ENCODE data around the gene BCOR. TPM values are rescaled to one million over a fixed set of nuclear protein-coding genes. Genes with fewer than 3 reads are reported as not detected.

BCOR gene
- total RNA-seq, 1 donor from 2014 or later, result 16.1 TPM

DNA sequence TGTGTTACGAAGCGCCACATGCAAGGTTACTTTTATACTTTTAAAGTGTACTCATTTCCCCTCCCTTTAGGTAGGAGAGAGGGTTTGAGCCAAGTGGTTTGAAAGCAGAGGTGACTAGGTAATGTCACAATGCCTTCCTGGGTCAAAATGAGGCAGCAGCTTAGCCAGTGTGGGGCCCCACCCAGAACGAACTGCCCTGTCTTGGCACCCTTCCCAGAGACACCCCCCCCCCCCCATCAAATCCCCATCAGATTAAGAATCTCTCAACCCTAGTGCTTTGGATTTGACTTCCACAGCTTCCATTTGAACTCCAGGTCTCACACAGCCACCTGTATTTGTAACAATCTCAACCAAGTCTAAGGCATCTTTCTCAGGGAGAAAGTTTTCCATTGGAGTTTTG, 31.1 kb downstream of the BCOR start:
- no peak for DNase-seq (ENCODE audit: low read depth in 2 of 2)

DNA sequence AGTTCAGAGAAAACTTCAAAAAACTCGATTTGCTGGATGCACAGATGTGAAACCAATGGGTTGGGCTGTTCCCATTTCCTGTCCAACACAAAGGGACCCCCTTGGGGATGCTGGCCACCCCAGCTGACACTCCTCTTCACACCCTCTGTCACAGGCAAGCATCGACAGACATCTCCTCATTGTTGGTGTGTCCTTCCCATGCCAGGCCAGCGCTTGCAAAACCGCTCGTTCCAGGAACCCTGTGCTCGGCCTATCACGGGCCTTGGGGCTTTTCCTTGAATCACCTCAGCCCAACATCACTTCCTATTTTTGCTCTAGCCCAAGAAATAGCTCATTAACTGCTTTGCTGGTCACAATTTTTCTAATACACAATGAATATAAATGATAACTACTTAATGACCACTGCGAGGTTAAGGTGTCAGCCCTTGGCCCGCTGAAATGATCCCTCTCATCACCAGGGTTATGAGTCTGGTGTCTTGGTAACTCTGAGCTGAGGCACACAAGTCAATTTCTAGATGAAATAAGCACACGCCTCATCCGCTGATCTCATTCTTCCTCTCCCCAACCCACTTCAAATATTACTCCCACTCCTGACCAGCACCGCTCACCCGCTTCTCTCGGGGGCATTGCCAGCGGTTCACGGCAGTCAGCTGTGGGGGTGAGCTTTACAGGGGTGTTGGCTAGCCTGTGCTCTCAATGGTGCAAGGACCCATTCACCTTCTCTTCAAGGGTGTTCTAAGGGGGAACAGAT, 32.3 kb downstream of the BCOR start:
- DNase-seq (ENCODE audit: low read depth in 2 of 2), result no peak

DNA sequence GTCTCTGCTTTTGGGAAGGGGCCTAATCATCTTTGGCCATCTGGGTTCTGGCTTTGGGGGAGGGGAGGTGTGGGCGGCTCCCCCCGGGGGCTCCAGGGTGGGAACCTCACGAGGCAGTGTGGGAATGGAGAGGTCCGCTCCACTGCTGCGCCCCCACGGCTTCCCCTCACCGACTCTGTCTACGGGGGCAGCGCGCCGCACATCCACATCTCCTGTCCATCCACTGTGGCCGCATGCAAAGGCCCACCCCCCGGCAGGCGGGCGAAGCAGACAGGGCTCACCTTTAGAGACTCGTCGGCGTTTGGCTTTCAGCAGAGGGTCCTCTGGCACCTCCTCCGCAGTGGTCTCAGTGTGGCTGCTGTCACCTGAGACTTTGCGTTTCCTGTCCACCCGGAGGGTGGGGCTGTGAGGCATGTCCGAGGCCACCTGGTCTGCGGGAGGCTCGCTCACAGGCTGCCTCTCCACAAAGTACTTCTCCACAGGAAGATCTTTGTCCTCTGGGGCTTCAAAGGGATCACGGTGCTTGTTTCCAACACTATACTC, 33.6 kb downstream of the BCOR start:
- DNase-seq (ENCODE audit: low read depth in 2 of 2), result no peak

DNA sequence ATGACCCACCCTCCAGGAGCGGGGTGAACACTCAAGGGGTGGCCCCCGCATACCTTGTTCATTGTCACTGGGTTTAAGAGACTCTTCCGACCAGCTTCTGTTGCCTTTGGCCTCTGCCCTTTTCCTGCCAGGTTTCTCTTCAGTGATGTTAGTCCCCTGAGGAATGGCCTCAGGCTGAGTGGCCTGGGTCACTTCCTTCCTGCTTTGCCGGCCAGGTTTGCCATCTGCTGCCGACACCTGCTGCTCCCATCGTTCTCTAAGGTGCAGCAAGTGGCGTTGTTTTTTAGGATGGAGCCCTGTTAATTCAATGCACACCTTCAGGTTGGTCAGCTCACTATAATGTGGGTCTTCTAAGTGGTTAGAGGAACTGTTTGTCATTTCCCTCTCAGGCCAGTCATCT, 34.2 kb downstream of the BCOR start:
- DNase-seq (ENCODE audit: low read depth in 2 of 2), result no peak

DNA sequence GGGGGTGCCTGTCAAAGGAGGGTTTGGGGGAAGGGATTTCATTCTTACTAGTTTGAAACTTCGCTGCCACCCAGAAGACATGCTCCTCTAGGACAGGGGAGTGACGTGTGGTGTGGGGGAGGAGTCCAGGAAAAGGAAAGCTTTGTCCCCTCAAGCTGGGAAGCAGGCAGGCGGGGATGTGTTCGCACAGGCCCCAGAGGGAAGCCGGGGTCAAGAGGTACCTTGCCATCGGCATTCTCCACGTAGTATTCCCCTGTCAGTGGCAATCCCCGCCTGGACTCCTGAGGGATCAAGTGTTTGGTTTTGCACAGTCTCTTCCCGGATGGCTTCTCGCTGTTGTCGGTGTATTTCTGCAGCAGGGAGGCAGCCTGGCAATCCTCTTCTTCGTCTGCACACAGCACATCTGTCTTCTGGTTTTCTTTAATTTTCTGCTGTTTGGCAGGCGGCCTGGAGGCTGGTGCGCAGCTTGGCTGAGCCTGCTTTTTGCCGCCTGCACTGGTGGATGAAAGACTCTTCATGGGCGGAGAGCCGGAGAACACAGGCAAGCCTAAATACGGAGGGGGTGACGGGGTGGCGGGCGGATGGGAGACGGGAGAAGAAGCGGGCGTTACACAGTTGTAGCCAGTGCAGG, 35.1 kb downstream of the BCOR start:
- DNase-seq (ENCODE audit: low read depth in 2 of 2), result no peak

DNA sequence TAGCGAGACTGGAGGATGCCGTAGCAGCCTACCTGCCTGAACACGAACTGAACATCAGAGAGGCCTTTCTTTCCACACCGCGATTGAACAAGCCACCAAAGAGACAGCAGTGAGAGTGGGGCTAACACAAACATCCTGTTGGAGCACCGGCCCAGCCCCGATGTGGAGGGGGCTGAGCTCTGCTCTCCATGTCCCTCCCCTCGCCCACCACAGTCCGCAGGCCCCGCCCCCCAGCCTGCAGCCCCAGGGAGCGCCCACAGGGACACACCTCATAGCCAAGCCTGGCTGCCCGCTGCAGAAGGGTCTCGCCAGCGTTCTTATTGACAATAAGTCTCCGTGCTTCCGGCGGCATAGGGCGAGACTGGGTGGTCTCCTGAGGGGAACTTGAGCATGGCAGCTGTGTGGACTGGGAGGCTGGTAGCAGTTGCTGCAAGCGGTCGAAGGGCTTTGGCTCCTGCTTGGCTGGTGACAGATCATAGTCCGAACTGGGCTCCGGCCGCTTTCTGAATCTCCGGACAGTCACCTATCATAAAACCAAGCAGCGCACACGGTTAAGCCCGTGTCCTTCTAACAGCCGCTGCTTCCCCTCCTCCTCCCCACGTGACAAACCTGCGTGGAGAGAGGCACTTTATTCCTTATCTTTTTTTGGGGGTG, 35.8 kb downstream of the BCOR start:
- DNase-seq (ENCODE audit: low read depth in 2 of 2), result no peak

DNA sequence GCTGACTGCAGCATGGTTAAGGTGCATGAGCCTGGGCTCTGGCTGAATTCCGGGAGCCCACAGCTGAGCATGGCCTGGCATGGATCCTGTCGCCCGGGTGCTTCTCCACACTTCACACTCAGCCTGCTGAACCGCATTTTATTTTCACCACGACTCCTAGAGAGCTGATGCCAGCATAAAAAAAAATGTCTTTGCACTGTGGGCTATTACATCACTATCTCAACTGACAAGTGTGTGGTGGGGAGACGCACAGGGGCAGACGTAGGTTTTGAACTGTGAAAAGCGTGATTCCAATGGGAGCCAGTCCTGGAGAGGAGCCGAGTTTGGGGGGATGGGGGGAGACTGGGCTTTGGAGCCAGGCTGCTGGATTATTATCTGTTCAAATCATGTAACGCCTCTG, 36.8 kb downstream of the BCOR start:
- no peak for DNase-seq (ENCODE audit: low read depth in 2 of 2)

DNA sequence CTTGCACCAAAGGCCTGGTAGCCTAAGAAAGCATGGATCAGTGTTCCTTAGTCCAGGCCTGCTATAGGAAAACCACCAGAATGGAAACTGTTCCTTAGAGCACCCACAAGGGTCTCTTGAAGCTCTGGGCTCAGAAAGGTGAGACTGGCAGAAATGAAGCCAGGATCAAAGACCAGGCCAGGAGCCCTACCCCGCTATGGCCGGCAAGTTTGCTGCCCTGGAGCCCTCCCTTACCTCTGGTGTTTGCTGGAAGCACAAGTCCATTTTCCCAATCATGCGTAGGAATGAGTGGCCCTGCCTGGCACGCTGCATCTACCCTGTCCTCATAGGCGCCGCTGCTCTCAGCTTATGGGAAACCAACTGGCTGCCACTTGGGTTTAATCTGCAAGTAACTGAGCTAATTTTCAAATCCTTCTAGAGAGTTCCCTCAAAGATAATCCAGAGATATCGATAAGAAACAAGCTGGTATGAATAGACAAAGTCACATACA, 37.4 kb downstream of the BCOR start:
- DNase-seq (ENCODE audit: low read depth in 2 of 2), result no peak

DNA sequence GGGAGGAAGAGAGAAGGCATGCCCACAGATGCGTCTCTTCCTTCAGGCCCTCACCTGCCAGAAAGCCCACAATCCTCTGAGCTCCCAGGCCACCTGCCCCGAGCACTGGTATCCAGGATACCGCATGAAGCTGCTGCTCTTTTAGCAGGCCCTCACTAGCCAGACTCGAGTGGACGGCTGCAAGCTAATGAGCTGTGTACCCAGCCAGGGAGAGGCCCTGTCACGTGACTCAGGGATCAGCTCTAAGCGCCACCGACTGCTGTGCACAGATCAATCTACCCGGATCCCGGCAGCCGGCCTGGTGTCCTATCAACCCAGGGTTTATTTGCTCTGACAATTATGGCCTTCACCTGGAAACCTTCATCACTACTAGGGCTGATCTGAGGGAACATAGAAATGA, 39.0 kb downstream of the BCOR start:
- no peak for DNase-seq (ENCODE audit: low read depth in 2 of 2)

DNA sequence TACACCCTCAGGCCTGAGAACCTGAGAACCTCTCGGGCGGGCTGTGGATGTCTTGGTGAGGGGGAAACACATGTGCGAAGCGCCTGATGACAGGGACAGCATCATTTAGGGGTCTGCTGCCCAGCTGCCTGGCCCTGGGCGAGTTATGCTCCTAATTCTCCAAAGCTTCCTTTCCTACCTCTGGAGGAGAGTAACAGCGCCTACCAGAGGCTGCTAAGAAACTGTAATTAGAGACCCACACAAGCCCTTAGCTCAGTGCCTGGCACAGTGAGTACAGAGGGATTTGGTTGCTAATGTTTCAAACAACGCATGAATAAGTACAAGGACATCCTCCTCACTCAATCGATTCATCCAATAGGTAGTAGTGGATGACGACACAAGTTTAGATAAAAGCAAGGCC, 40.4 kb downstream of the BCOR start:
- DNase-seq (ENCODE audit: low read depth in 2 of 2), result no peak

DNA sequence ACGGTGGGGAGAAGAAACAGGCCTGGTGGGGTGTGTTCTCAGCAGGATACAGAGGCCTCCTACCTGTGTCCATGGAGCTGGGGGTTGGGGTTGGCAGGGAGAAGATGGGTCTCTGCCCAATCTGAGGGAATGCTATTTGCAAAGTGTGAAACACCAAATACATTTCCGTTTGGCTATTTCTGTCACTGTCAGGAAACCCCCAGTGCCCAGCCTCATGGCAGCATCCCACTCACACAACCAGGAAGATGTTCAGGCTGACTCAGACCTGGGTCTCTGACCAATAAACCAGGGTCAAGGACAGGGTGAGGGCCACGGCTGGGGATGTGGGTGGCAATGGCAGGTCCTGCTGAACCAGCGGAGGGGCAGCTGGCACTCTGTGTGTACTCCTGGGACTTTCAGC, 41.3 kb downstream of the BCOR start:
- DNase-seq (ENCODE audit: low read depth in 2 of 2), result peak; percentile 13 to 21

DNA sequence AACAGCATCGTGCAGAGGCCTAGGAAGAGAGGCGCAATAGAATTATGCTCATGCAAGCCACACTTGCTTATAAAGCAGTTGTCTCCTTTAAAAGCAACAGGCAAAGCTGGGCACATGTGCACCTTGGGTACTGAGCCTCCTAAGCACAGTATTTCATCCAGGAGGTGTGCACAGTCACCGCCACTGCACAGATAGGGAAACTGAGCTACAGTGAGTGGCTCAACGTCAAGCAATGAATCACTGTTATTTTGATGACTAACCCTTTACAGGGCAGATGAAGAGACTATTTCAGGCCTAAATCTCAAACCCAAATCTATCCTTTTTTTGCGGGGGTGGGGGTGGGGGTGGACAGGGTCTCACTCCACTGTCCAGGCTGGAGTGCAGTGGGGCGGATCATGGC, 42.3 kb downstream of the BCOR start:
- no peak for DNase-seq (ENCODE audit: low read depth in 2 of 2)

DNA sequence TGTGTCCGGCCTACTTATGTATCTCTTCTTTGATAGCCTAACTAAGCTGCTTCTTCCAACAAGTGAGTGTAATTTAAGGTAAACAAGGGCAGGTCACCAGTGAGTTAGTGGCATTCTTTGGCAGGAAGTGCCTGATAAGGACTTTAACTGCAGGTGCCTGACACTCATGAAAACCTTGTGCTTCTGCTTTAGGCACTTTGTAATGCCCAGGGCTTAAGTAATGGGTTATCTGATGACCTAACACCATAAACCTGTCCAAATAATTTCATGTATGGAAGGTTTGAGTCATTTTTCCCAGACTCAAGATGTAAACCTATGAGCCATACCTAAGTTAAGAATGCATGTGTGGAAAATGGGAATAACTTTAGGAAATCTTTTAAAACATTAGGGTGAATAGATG, 43.0 kb downstream of the BCOR start:
- DNase-seq (ENCODE audit: low read depth in 2 of 2), result no peak

DNA sequence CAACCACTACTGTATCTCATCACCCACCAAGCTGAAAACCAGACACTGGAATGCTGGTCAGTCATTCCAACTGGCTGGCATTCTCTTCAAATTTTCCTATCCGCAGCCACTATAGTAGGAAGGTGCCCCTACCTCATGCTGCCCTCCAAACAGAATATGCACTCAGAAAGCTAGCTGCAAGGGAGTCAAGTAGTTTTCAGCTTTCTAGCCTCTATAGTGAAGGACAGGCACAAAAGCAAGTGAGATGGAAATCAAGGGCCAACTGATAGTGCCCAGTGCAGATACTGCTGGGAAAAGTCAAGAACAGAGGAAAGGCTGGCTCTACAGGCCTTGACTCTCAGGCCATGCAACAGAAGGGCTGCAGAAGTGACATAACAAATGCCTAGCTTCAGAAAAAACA, 47.2 kb downstream of the BCOR start:
- DNase-seq (ENCODE audit: low read depth in 2 of 2), result no peak

DNA sequence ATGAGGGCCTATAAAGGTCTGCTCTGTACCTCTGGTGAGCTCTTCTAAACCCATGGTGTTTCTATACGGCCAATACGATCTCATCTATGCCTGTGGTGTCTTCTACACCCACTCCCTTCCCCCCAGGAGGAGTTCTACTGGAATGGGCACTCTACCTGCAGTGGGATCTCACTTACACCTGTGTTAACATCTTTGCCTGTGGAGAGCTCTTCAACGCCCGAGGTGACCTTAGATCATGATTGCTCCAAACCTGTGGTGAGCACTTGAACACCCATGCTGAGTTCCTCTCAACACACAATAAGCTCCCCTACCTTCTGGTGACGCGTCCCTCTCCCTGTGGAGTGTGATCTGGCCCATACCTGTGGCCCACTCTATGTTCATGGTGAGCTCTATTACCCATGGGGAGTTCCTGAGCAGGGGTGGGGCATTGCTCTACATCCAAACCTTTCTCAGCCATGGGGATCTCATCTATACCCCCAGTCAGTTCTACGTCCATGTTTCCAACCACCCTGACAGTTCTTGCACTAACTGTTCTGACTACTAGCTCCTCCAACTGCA, 48.6 kb downstream of the BCOR start:
- DNase-seq (ENCODE audit: low read depth in 2 of 2), result no peak

DNA sequence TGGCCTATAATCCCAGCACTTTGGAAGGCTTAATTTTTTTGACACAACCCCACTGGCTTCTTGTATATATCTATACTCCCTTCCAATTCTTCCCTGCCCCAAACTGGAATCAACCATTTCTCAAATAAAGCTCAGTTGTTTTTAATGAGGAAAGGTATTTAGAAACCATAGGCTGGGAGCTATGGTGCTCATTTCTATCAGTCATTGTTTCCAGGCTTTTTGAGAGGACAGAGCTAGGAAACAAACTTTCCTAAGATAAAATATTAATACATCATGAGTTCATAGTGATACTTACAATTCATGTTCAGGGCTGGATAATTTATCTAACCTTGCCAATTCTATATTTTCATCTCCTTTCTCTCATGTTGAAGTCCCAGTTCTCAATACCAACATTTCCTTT, 50.3 kb downstream of the BCOR start:
- DNase-seq (ENCODE audit: low read depth in 2 of 2), result no peak

DNA sequence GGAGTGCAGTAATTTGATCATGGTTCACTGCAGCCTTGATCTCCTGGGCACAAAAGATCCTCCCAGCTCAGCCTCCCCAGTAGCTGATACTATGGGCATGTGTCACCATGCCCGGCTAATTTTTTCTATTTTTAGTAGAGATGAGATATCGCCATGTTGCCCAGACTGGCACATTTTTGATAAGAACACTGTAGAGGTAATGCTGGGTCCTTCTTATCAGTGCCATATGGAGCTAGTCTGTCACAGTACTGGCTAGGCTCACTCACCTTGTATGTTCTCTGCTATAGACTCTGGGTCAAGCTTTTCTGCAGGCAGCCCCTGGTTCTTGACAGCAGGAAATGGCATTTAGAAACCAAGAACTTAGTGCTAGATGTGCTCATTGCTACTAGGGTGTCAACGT, 53.9 kb downstream of the BCOR start:
- no peak for DNase-seq (ENCODE audit: low read depth in 2 of 2)

DNA sequence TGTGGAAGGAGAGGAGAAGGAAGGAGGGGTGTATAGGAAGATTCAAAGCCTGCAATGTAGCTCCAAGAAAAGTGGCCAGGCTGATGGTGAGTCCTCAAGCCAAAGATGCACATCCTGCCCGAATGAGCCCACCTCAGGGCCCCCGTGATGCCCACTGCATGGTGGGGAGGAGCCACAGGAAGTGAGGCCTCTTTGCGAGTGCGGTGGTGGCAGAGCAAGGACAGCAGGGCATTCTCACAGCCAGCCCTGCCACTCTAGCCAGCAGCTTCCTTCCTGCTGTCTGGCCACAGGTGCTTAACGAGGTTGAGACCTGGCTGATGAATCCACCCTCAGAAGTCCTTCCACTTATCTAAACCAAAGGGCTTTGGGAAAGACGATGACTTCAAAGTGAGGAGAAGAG, 55.8 kb downstream of the BCOR start:
- no peak for DNase-seq (ENCODE audit: low read depth in 2 of 2)

DNA sequence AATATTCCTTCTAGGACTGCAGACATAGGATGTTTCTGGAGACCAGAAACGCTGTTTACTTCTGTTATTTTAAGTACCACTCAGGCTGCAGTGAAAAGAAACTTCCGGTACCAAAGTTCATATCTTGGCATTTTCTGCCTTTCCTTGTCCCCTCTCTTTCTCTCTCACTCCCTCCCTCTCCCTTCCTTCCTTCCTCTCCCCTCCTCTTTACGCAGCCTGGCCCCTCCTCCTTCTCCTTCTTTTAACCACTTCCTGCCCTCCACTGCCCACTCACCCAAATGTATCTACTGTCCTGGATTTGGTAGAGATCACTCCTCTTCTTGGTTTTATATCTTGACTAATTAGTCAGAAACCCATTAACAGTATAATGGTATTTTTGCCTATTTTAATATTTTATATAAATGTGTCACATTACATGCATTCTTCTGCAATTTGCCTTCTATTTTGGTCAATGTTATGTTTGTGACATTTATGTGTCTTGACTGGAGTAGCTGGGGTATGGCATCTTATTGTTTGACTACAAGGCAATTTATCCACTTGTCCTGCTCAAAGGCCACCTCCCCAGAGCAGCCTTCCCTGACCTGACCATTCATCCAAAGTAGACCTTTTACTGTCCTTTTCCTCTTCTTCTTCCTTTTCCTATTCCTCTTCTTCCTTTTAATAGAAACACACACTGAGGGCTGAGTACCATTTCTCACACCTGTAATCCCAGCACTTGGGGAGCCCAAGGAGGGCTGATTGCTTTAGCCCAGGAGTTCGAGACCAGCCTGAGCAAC, 56.9 kb downstream of the BCOR start:
- DNase-seq (ENCODE audit: low read depth in 2 of 2), result no peak

DNA sequence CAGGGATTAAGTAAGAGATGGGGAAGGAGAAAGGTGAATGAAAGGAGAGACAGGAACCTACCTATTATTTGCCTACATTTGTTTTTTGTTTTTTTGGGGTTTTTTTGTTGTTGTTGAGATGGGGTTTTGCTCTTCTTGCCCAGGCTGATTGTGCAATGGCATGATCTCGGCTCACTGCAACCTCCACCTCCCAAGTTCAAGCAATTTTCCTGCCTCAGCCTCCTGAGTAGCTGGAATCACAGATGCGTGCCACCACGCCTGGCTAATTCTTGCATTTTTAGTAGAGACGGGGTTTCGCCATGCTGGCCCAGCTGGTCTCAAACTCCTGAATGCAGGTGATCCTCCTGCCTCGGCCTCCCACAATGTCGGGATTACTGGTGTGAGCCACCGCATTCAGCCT, 57.9 kb downstream of the BCOR start:
- DNase-seq (ENCODE audit: low read depth in 2 of 2), result no peak

DNA sequence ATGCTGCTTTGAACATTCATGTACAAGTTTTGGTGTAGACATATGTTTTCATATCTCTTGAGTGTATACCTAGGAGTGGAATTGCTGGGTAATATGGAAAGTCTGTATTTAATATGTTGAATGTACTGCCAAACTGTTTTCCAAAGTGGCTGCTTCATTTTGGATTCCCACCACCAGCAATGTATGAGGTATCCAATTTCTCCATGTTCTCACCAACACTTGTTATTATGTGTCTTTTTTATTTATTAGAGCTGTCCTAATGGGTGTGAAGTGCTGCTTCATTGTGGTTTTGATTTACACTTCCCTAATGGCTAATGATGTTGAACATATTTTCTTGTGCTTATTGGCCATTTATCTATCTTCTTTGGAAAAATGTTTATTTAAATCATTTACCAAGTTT, 60.4 kb downstream of the BCOR start:
- DNase-seq (ENCODE audit: low read depth in 2 of 2), result no peak

DNA sequence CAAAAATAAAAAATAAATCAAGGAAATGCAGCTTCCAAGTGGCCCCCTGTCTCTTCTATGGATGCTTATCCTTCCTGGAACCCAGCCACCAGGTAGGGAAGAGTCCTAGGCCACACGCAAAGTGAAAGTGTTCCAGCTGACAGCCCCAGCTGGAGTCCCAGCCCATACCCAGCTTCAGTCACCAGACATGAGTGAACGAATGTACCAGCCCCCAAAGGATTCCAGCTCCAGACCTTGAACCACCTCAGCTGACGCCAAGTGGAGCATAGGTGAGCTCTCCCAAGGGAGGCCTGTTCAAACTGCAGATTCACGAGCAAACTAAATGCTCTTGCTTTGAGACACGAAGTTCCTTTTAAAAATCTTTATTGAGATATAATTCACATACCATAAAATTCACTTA, 62.0 kb downstream of the BCOR start:
- DNase-seq (ENCODE audit: low read depth in 2 of 2), result no peak
